OCI-LY3 (cell line): ENCODE data around the gene TAF10.

ENCODE experiments used
- EZH2phosphoT487 ChIP-seq: fragments of 200-600 bp; shearing (Covaris generic); IDR thresholded peaks from 2 replicates; pipeline ENCODE4 v1.6.1; 2018; ENCODE audit warnings: antibody characterized with exemption, mixed run types, low read depth
- TF ChIP-seq, protein P1 (sequence below): fragments of 200-600, 300-600 bp; sonication (generic); IDR thresholded peaks from 2 replicates; pipeline ENCODE4 v1.5.1; 2014; ENCODE audit warnings: antibody characterized with exemption, low read length, low read depth

DNA sequence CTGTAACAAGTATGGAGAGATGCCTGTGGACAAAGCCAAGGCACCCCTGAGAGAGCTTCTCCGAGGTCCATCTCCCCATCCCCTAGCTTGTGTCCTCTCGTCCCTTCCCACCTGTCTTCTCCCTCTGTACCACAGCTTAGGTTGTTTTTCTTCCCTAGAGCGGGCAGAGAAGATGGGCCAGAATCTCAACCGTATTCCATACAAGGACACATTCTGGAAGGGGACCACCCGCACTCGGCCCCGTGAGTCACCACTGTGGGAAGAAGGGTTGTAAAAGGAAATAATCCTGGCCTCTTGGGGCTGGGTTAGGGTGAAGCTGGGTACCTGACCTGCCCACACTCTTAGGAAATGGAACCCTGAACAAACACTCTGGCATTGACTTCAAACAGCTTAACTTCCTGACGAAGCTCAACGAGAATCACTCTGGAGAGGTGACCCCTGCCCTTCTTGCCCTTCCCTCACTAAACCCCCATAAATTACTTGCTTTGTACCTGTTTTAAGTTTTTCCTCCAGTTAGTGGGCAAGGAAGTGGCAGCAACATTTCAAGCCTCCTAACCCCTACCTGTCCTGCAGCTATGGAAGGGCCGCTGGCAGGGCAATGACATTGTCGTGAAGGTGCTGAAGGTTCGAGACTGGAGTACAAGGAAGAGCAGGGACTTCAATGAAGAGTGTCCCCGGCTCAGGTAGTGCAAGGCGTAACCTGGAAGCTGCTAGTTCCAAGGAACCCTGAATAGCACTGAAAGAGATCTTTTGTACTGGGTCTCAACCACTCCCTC, 3.1 kb downstream of the TAF10 start:
- TF ChIP-seq, protein P1, sequence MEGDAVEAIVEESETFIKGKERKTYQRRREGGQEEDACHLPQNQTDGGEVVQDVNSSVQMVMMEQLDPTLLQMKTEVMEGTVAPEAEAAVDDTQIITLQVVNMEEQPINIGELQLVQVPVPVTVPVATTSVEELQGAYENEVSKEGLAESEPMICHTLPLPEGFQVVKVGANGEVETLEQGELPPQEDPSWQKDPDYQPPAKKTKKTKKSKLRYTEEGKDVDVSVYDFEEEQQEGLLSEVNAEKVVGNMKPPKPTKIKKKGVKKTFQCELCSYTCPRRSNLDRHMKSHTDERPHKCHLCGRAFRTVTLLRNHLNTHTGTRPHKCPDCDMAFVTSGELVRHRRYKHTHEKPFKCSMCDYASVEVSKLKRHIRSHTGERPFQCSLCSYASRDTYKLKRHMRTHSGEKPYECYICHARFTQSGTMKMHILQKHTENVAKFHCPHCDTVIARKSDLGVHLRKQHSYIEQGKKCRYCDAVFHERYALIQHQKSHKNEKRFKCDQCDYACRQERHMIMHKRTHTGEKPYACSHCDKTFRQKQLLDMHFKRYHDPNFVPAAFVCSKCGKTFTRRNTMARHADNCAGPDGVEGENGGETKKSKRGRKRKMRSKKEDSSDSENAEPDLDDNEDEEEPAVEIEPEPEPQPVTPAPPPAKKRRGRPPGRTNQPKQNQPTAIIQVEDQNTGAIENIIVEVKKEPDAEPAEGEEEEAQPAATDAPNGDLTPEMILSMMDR = no peak
- no peak for TF ChIP-seq EZH2phosphoT487
